Stimulated activated CD8-positive, alpha-beta memory T cell treated with anti-CD3 and anti-CD28 coated beads, Interleukin-2, amount 100 ng/mL, for 48 hours (primary cell): Measurements from ENCODE around the gene TADA2A.

Source experiments
- DNase-seq, 2 donors: peaks; one replicate each; pipeline ENCODE4 v3.0.0-alpha.2; 2020; ENCODE audit warnings: low read depth in 2 of 2

TADA2A gene

GRCh38 chr17:37463039-37463438 is 56.4 kb downstream of the TADA2A start:
- no peak for DNase-seq

DNA sequence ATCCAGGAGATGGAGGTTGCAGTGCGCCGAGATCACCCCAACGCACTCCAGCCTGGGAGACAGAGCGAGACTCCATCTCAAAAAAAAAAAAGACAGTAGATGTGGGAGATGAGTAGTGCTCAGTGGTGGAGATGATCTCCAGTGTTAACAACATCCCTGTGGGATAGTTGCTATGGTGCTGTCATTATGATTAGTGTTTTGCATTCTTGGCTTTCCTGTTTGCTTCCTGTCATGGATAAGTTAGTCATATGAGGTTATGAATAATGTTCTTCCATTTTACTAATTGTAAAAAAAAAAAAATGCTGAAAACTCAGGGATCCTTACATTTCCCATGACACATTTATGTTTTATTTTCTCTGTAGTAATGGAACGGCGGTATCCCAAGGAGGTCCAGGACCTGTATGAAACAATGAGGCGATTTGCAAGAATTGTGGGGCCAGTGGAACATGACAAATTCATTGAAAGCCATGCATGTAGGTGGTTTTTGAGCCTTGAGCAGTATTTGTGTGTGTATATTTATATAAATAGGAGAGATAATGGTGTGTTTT is 58.5 kb downstream of the TADA2A start:
- no peak for DNase-seq

- no peak for DNase-seq
Measured at GRCh38 chr17:37466471-37466870, 59.8 kb downstream of the TADA2A start.

DNA sequence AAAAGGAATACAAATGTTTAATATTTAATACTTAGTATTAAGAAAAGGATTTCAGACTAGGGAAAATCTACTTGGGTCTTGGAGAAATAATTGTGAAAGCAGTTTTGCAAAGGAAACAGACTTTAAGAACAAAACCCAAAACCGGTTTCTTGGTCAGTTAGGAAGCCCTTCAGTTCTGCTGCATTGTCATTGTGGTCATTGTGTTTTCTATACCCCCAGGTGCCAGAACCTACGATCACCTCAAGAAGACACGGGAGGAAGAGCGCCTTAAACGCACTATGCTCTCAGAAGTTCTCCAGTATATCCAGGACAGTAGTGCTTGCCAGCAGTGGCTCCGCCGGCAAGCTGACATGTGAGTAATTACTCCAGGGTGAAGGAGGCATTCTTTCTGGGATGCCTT is 63.5 kb downstream of the TADA2A start:
- DNase-seq = no peak

DNA sequence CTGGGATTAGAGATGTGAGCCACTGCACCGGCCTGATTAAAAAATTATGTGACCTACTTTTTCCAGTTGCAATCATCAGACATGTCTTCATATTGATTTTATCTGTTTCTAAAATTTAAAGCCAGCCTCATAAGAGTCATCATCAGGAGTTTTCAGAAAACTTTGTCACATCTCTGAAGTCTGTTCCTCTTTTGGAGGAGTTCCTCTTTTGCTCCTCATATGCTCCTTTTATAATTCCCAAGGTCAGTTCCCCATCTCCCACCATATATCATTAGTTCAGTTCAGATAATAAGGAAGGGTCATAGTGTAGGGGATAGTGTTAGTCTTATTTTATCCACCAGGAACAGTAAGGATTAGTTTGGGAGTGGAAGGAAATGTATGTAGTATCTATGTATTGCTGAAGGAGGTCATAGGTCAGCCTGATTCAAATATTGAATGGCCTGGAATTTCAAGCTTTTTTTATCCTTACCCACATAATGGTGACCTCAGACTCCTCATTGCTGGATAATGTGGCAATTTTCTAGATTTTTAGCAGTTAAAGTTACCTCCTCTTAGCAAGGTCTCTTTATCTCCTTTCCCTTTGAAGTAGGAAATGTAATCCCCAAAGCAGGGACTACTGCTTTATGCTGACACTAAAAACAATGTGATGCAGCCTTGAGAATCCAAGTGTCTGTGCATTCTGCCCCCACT is 69.2 kb downstream of the TADA2A start:
- DNase-seq = no peak

DNA sequence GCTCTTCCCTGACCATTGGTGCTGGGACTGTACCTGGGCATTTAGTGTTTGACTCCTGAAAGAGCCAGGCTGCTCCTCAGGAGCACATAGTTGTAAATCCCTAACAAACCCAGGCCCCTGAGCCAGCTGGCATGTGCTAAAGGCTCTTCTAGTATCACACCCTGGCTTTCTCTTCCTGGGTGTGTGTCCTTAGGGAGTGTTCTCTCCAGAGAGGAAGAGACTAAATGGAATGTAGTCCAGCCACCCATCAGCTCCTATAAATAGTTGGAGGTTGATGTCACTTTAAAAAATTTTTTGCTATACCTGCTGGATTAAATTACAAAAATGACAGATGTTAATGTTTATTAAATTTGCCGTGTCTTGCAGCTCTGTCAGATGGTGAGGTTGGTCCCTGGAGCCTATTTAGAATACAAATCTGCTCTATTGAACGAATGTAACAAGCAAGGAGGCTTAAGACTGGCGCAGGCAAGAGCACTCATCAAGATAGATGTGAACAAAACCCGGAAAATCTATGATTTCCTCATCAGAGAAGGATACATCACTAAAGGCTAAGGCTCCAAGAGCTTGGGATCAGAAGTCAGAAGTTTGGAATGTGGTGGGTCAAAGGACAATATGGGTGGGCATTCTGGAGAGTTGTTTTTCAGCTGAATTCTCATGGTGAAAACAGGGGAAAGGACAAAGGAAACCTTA is 69.9 kb downstream of the TADA2A start:
- no peak for DNase-seq

DNA sequence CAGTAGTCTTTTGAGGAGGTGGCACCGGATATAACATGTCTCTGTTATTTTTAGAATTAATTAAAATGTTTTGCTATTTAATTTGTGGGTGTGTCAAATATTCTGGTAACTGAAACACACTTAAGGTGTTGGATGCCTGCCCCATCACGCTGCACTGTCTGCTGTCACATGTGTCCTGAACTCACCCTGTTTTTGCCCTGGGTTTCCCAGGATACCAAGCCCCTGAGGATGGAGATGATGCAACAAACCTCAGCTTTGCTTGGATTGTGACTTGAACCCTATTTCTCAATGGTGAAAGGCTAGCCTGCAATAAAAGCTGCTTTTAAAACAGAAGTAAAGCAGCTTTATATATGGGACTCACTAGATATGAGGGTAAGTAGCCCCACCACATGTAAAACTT is 71.5 kb downstream of the TADA2A start:
- DNase-seq = no peak

DNA sequence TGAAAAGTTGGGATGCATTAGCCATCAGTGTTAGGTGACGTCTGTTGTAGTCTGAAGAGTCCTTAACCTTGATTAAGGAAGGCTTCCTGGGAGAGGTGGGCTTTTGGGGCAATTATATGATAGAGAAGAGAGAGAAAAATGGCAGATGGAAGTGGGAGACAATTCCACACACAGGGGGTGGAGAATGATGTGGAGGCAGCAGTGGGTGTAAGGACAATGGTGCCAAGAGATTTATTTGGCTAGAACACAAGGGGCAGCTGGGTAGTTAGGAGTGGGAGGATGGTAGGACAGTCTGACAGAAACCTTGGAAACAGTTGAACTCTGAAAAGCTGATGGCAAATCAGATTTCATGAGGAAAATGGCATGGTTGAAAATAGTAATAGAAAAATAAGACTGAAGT is 72.3 kb downstream of the TADA2A start:
- no peak for DNase-seq

DNA sequence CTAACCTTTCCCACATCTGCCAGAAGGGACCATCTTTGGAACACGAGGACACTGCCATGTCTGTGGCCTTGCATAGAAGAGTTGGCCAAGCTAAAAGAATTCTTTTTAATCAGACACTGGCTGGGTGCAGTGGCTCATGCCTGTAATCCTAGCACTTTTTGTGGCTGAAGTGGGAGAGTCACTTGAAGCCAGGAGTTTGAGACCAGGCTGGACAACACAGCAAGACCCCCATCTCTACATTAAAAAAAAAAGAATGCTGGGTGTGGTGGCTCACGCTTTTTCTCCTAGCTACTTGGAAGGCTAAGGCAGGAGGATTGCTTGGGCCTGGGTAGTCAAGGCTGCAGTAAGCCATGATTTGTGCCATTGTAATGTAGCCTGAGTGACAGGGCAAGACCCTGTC is 73.7 kb downstream of the TADA2A start:
- DNase-seq = no peak

DNA sequence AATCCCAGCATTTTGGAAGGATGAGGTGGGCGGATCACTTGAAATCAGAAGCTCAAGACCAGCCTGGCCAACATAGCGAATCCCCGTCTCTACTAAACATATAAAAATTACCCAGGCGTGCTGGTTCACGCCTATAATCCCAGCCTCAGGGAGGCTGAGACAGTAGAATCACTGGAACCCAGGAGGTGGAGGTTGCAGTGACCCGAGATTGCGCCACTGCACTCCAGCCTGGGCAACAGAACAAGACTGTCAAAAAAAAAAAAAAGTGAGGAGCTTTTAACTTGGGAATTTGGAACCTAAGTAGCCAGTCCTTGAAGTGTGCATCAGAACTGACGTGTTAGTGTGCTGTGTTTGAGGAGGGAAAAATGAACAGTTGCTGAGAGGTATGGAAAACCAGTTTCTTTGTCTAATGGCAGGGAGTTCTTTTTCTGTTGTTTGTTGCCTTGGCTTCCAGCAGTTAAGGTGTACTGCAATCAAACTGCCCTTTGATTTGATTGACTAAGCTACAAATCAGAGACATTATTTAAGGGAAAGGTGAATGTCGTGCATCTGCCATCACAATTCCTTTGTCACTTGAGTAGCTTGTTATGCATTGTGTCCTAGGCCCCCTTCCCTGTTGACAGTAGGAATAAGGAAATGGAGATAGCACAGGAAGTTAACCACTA is 74.4 kb downstream of the TADA2A start:
- DNase-seq = no peak

- no peak for DNase-seq
Measured at GRCh38 chr17:37483311-37484039, 76.8 kb downstream of the TADA2A start.

DNA sequence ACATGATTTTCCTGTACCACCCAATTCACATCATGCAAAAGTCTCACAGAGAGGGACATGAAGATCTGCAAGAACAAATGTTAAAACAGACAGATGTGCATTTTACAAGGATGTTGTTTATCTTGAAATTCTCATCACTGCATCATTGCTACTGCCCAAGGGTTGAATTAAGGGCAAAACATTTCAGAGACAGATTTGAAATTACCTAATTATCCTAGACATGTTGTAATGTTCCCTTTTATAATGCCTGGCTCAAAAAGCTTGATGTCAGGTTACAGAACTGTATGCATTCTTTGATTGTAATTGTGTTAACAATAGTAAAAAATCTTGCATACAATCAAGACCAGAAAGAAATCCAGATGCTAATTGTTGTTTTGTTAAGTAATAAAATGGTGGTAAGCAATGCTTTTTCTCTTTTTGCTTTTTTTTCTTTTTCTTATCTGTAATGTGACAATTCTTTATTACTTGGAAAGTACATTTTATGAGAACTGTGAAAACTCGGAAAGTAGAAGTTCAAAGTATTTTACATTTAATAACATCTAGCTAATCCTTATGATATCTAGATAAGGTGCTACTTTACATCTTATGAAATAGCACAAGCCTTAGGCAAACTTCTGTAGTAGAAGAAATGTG is 79.4 kb downstream of the TADA2A start:
- no peak for DNase-seq

DNA sequence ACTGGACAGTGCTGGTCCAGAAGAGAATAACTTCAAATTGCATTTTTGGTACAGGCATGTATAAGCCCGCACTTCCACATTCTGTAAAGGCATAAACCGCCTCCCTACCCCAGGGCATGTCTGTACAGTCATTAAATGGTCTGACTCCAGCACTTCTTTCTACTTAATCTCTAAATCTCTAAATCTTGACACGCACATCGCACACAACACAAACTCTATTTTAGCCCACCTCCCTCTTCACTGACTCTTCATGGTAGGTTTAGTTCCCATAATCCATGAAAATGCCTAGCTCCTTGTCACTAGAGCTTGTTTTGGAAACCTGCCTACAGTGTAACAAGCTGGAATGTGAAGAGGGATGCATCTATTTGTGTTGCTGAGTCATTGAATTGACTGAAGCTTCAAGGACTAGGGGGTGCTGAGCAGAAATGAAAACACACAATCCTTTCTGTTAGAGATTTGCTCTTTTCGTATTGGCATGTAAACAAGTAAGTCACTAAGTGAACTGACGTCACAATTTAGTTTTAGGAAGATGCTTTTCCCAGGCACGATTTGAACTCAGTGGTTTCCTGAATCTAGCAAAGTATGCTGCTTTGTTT is 81.4 kb downstream of the TADA2A start:
- DNase-seq = no peak

GRCh38 chr17:37488607-37489196 is 82.0 kb downstream of the TADA2A start:
- DNase-seq = peak; percentile 20 to 46

DNA sequence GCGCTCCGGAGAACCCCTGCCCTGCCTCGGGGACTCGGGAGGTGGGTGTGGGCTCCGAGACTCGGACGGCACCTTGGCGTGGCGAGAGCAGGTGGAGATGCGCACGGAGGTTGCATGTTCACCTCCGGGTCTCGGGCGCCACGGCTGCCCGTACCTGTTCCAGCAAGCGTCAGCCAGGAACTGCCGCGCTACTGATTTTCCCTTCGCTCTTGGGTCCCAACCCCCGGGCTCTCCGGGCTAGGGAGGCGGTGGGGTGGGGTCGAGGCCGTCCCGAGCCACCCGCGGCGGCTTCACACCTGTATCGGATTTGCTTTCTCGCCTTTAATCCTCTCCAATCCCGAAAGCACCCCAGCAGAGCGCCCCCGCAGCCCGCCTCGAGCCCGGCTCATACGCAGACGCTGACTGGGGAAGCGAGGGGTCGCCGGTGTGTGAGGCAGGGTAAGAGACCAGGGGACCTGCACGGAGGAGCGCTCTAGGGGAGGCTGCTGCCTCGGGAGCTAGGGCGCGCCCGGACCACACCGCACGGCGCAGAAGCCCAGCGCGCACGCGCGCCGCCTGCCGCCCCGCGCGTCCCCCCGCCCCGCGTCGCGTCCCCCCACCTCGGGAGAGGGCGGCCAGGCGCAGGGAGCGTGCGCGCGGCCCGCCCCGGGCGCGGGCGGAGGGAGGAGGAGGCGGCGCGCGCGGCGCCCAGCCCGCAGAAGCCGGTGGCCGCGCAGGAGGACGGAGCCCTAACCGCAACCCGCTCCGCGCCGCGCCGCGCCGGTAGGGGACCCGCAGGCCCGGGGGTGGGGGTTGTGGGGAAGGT is 82.7 kb downstream of the TADA2A start, which contains the start of gene DUSP14:
DUSP14 (plus strand) TSS at position 695 of the 805 bp plus-strand sequence. CDS start 22,382 bp downstream, outside the sequence.
- peak; percentile 70 for DNase-seq

GRCh38 chr17:37490022-37490587 is 83.4 kb downstream of the TADA2A start:
- DNase-seq = peak; percentile 65

GRCh38 chr17:37490638-37491614 is 84.2 kb downstream of the TADA2A start:
- DNase-seq = peak in 1 of 2 donors; percentile 6

- no peak for DNase-seq
Measured at GRCh38 chr17:37492167-37492566, 85.5 kb downstream of the TADA2A start.
